Epithelial cell of proximal tubule (primary cell): ENCODE measurements around the gene NR2C2AP. TPM values are rescaled to one million over a fixed set of nuclear protein-coding genes. Genes with fewer than 3 reads are reported as not detected.

Experiments used
- DNase-seq: peaks from one replicate; pipeline ENCODE4 v3.0.0-alpha.2; 2011; ENCODE audit warnings: low read depth
- H3K4me3 ChIP-seq: 2 replicates; pipeline ENCODE4 v1.5.1; 2011; ENCODE audit warnings: low read depth, mild to moderate bottlenecking, low read length
- total RNA-seq: library from RNA; depleted of rRNA; stranded (reverse); fragments of >200 nt; gene quantifications from 2 replicates; pipeline ENCODE4 v1.2.3, GENCODE V29; 2015
- TF ChIP-seq, protein P1 (sequence below): conservative IDR thresholded peaks from 2 replicates; pipeline ENCODE4 v1.5.1; 2012; ENCODE audit warnings: low read depth, mild to moderate bottlenecking, low read length

The NR2C2AP gene
- total RNA-seq, 1 donor from 2014 or later = 25.9 TPM

- TF ChIP-seq, protein P1, sequence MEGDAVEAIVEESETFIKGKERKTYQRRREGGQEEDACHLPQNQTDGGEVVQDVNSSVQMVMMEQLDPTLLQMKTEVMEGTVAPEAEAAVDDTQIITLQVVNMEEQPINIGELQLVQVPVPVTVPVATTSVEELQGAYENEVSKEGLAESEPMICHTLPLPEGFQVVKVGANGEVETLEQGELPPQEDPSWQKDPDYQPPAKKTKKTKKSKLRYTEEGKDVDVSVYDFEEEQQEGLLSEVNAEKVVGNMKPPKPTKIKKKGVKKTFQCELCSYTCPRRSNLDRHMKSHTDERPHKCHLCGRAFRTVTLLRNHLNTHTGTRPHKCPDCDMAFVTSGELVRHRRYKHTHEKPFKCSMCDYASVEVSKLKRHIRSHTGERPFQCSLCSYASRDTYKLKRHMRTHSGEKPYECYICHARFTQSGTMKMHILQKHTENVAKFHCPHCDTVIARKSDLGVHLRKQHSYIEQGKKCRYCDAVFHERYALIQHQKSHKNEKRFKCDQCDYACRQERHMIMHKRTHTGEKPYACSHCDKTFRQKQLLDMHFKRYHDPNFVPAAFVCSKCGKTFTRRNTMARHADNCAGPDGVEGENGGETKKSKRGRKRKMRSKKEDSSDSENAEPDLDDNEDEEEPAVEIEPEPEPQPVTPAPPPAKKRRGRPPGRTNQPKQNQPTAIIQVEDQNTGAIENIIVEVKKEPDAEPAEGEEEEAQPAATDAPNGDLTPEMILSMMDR = no peak
- DNase-seq = no peak
- H3K4me3 ChIP-seq = no peak overlapping the region
Observed at GRCh38 chr19:19170873-19171672, 32.1 kb downstream of the NR2C2AP start.

GRCh38 chr19:19170053-19170872 lies 33.0 kb downstream of the NR2C2AP start, which contains the start of gene MEF2B:
Gene MEF2B, minus strand, starts transcription at chr19:19170263. Its CDS starts 19,528 bp downstream, at chr19:19150735.
- H3K4me3 ChIP-seq = peak within 1 kb of the TSS; percentile 19
- TF ChIP-seq, protein P1 = no peak
- no peak for DNase-seq

DNA sequence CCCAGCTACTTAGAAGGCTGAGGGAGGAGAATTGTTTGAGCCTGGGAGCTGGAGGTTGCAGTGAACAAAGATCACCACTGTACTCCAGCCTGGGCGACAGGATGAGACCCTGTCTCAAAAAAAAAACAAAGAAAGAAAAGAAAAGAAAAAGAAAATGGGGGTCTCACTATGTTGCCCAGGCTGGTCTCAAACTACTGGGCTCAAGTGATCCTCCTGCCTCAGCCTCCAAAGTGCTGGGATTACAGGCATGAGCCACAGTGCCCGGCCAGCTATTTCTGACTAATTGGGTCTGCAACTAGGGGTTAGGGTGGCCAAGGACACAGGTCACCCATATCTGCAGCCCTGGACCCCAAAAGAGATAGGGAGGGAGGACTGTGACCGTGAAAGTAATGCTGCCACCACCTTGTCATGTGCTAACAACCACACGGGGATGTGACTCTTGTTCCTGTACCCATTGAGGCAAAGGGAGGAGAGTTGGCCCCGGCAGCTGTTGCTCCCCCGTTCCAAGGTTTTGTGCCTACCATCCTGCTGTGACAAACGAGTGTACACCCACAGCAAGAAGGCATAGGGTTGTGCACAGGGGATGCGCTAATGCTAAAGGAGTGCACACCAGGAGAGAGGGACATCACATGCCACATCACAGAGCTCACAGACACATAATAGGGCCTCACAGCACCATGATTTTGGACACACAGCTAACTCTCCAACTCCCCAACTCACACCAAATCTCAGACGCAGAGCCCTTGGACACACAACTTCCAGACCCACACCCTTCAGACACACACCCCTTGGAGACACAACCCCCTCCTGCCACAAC lies 33.8 kb downstream of the NR2C2AP start:
- H3K4me3 ChIP-seq = peak overlapping the region; percentile 19
- TF ChIP-seq, protein P1 = no peak
- DNase-seq = no peak

GRCh38 chr19:19167612-19168011 lies 35.6 kb downstream of the NR2C2AP start:
- no peak overlapping the region for H3K4me3 ChIP-seq
- TF ChIP-seq, protein P1 = no peak
- DNase-seq = no peak

- no peak for DNase-seq
- TF ChIP-seq, protein P1 = no peak
- H3K4me3 ChIP-seq = no peak overlapping the region
Observed at GRCh38 chr19:19165396-19165795, 37.8 kb downstream of the NR2C2AP start.

GRCh38 chr19:19162495-19162894 lies 40.7 kb downstream of the NR2C2AP start:
- TF ChIP-seq, protein P1 = no peak

More at GRCh38 chr19:19162495-19162894, 40.7 kb downstream of the NR2C2AP start:
- no peak overlapping the region for H3K4me3 ChIP-seq
- no peak for DNase-seq
